IMR-90 (cell line): Measurements from ENCODE around the gene ADRA2B.

Source experiments
- SMC3 ChIP-seq: fragments of 150-350 bp; IDR thresholded peaks from 2 replicates; pipeline ENCODE4 v1.6.1; 2016; ENCODE audit warnings: low read depth, mild to moderate bottlenecking, antibody characterized with exemption, low read length, moderate library complexity
- TF ChIP-seq, protein P1 (sequence below): conservative IDR thresholded peaks from 2 replicates; pipeline ENCODE4 v1.5.1; 2012; ENCODE audit warnings: mild to moderate bottlenecking, low read depth, low read length, improper control_type of control experiment

DNA sequence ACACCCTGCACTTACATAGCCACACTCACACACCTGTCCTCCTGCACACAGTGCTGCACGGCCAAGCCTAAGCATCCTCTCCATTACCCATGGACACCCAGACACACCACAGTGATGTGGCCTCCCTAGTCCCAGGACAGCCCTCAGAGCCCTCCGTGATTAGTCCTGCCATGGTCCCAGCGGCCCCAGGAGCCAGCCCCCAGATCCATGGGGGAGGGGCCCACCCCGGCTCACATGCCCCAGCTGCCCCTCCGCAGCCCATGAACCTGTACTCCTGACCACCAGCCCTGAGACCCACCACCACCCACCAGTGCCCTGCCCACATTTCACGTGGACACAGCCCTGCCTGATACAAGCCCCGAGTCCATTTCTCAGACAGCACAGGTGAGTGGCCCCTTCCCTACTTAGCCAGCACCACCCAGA lies 36.9 kb upstream of the ADRA2B start:
- no peak for TF ChIP-seq SMC3
- TF ChIP-seq, protein P1, sequence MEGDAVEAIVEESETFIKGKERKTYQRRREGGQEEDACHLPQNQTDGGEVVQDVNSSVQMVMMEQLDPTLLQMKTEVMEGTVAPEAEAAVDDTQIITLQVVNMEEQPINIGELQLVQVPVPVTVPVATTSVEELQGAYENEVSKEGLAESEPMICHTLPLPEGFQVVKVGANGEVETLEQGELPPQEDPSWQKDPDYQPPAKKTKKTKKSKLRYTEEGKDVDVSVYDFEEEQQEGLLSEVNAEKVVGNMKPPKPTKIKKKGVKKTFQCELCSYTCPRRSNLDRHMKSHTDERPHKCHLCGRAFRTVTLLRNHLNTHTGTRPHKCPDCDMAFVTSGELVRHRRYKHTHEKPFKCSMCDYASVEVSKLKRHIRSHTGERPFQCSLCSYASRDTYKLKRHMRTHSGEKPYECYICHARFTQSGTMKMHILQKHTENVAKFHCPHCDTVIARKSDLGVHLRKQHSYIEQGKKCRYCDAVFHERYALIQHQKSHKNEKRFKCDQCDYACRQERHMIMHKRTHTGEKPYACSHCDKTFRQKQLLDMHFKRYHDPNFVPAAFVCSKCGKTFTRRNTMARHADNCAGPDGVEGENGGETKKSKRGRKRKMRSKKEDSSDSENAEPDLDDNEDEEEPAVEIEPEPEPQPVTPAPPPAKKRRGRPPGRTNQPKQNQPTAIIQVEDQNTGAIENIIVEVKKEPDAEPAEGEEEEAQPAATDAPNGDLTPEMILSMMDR, result no peak
